Ascending aorta (tissue), 2 donors: Measurements from ENCODE around the gene ZNF83. TPM values are rescaled to one million over a fixed set of nuclear protein-coding genes. Genes with fewer than 3 reads are reported as not detected.
"Not testable (repeated sequence)": the region's sequence is repeated elsewhere in the genome, so short reads cannot be mapped to it uniquely, and the experiment has no call there.

Source experiments
- DNase-seq, 2 donors: peaks; one replicate each; pipeline ENCODE4 v3.0.0-alpha.2; 2019; ENCODE audit warnings: low spot score in 2 of 2
- H3K27ac ChIP-seq, 2 donors: fragments of 200-600 bp; sonication (generic); one replicate each; pipeline ENCODE4 v1.5.1; 2016 to 2017; ENCODE audit warnings: mild to moderate bottlenecking in 1 of 2
- H3K27me3 ChIP-seq: fragments of 200-600 bp; sonication (generic); one replicate; pipeline ENCODE4 v1.5.1; 2017
- H3K36me3 ChIP-seq, 2 donors: fragments of 200-600 bp; sonication (generic); one replicate each; pipeline ENCODE4 v1.5.1; 2016
- H3K4me1 ChIP-seq, 2 donors: fragments of 200-600 bp; sonication (generic); one replicate each; pipeline ENCODE4 v1.5.1; 2016 to 2017; ENCODE audit warnings: mild to moderate bottlenecking in 1 of 2
- H3K4me3 ChIP-seq, 2 donors: fragments of 200-600 bp; sonication (generic); one replicate each; pipeline ENCODE4 v1.5.1; 2016 to 2017; ENCODE audit warnings: mild to moderate bottlenecking in 1 of 2
- H3K9me3 ChIP-seq, 2 donors: fragments of 200-600 bp; sonication (generic); one replicate each; pipeline ENCODE4 v1.5.1; 2016
- CTCF ChIP-seq, 3 experiments: fragments of 200-600 bp in 2 of 3; fragments of 450-650 bp in 1 of 3; sonication (generic) in 2 of 3; IDR thresholded peaks; one replicate each; pipeline ENCODE4 v1.5.1; 2016 to 2019; ENCODE audit warnings: antibody characterized with exemption in 3 of 3, mild to moderate bottlenecking in 1 of 3, moderate library complexity in 1 of 3
- intact Hi-C: fragments of 100-400 bp; cut with DNase I; formaldehyde crosslinking; loops from one replicate; pipeline ENCODE4 v1.15.1; 2023
- total RNA-seq: library from RNA; depleted of rRNA; stranded (reverse); fragments of >200 nt; gene quantifications from one replicate; pipeline ENCODE4 v1.1.0, GENCODE V29; 2016

Gene ZNF83
- total RNA-seq, 1 donor from 2014 or later: 29.1 TPM

- TF ChIP-seq CTCF (IDR thresholded peaks at IDR 0.05): no peak
- no peak for DNase-seq
- Histone ChIP-seq H3K4me1 (peaks cover 0 to 14% of the 10 kb centered on the region in 2 donors), H3K4me3 (no peak overlapping the region), H3K27ac (no peak overlapping the region), H3K27me3 (no peaks in the 10 kb centered on the region), H3K9me3 (no peaks in the 10 kb centered on the region), H3K36me3 (peaks cover 0 to under 1% of the 10 kb centered on the region in 2 donors)
- intact Hi-C loops: loop anchor here (2.0 to 5.0 kb wide), 2 partner anchors 95 to 1227 kb away; partner anchors contain the start of genes MYADM and ZNF611
These were observed 1.8 kb upstream of the ZNF83 start for GRCh38 chr19:52639996-52640395.

GRCh38 chr19:52638601-52639000 is 446 bp upstream of the ZNF83 start:
- intact Hi-C loops: loop anchor here (1.0 to 5.0 kb wide), 6 partner anchors 37 to 1229 kb away; partner anchors contain the start of genes MYADM, ZNF611, ZNF701 and ZNF808
- peaks cover 0 to 12% of the 10 kb centered on the region in 2 donors for H3K36me3 ChIP-seq
- H3K27ac ChIP-seq: peak overlapping the region; percentile 83 to 92
- peak overlapping the region; percentile 27 to 77 for H3K4me3 ChIP-seq
- peaks cover 0 to 14% of the 10 kb centered on the region in 2 donors for H3K4me1 ChIP-seq
- no peaks in the 10 kb centered on the region for H3K27me3 ChIP-seq
- H3K9me3 ChIP-seq: no peaks in the 10 kb centered on the region
- no peak for TF ChIP-seq CTCF (IDR thresholded peaks at IDR 0.05)
- peak; percentile 9 to 73 for DNase-seq

GRCh38 chr19:52635786-52636570 is 2.2 kb downstream of the ZNF83 start:
- H3K4me3 ChIP-seq: no peak overlapping the region
- H3K9me3 ChIP-seq: no peaks in the 10 kb centered on the region
- H3K36me3 ChIP-seq: peaks cover 0 to 16% of the 10 kb centered on the region in 2 donors
- no peaks in the 10 kb centered on the region for H3K27me3 ChIP-seq
- H3K27ac ChIP-seq: peak overlapping the region in 1 of 2 donors; percentile 25
- intact Hi-C loops: loop anchor here (5.0 kb wide), 1 partner anchor 1231 kb away; the partner anchor contains the start of gene MYADM
- no peak for DNase-seq
- TF ChIP-seq CTCF (IDR thresholded peaks at IDR 0.05): no peak
- H3K4me1 ChIP-seq: peaks cover 0 to 14% of the 10 kb centered on the region in 2 donors

- intact Hi-C loops, H3K27ac ChIP-seq, H3K27me3 ChIP-seq, H3K4me3 ChIP-seq, H3K9me3 ChIP-seq, H3K4me1 ChIP-seq, DNase-seq: not testable (repeated sequence)
- peaks cover 19 to 50% of the 10 kb centered on the region in 2 donors for H3K36me3 ChIP-seq
These were observed 10.7 kb downstream of the ZNF83 start for GRCh38 chr19:52627441-52627840.

GRCh38 chr19:52626915-52627314 is 11.2 kb downstream of the ZNF83 start:
- intact Hi-C loops: no loop called here
- H3K36me3 ChIP-seq: peaks cover 19 to 55% of the 10 kb centered on the region in 2 donors
- no peak for TF ChIP-seq CTCF (IDR thresholded peaks at IDR 0.05)
- DNase-seq: no peak
- no peak overlapping the region for H3K4me3 ChIP-seq
- no peaks in the 10 kb centered on the region for H3K27me3 ChIP-seq
- no peak overlapping the region for H3K27ac ChIP-seq
- no peaks in the 10 kb centered on the region for H3K9me3 ChIP-seq
- no peaks in the 10 kb centered on the region for H3K4me1 ChIP-seq

GRCh38 chr19:52622261-52622660 is 15.9 kb downstream of the ZNF83 start:
- Histone ChIP-seq H3K27ac (no peak overlapping the region), H3K9me3 (peaks cover 0 to 5% of the 10 kb centered on the region in 2 donors), H3K4me1 (no peaks in the 10 kb centered on the region), H3K36me3 (peaks cover 35 to 76% of the 10 kb centered on the region in 2 donors), H3K27me3 (no peaks in the 10 kb centered on the region), H3K4me3 (no peak overlapping the region)
- DNase-seq: no peak
- TF ChIP-seq CTCF (IDR thresholded peaks at IDR 0.05): no peak
- intact Hi-C loops: no loop called here
